Activated CD4-positive, alpha-beta T cell treated with anti-CD3 and anti-CD28 coated beads for 24 hours (primary cell): ENCODE data around the gene ELOB.
"Not testable (repeated sequence)": the region's sequence is repeated elsewhere in the genome, so short reads cannot be mapped to it uniquely, and the experiment has no call there.

Source experiments
- DNase-seq, 2 donors: peaks; one replicate each; pipeline ENCODE4 v3.0.0-alpha.2; 2020; ENCODE audit warnings: low read depth in 2 of 2

Gene ELOB

DNA sequence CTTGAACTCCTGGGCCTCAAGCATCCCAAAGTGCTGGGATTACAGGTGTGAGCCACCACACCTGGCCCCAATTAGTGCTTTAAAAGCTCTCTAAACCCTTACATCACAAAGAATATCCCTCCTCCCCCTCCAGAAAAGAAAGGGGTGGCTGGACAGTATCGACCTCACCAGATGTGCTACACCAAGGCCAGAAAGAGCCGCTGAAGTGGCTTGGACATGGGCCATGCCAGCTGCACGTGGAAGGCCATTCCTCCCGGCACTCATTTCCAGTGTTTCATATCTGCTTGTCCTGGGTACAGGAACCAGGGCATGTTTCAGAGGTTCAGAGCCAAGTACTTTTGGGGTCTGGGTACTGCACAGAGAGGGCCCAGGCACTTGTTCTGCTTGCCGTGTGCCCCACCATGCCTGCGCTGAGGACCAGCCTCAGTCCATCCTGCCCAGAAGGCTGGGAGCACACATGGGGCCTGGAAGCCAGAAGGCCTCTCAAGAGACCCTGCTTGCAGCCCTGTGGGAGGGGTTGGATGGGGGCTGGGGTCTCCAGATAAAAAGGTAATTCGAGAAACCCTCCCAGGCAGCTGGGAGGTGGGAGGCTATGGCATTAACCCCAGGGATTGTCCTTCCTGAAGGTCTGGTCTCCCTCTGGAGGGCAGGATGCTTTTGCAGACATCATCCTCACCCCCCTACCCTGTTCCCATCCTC lies 28.2 kb downstream of the ELOB start:
- no peak for DNase-seq

DNA sequence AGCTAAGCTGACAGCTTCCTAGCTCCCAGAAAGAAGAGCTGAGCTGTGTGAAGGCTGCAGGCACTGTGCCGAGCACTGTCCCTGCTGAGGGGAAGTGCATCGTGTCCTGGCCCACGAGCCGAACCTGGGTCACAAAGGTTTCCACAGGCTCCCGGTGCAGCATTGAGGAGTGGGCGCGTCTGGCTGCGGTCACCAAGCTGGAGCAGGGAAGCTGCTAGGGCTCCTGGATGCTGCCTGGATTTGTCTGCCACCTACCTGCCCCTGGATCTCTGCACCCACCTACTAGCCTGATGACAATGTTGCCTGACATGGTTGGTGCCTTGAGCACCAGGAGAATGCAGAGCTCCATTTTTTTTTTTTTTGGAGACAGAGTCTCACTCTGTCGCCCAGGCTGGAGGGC lies 31.1 kb downstream of the ELOB start:
- DNase-seq, result no peak

DNA sequence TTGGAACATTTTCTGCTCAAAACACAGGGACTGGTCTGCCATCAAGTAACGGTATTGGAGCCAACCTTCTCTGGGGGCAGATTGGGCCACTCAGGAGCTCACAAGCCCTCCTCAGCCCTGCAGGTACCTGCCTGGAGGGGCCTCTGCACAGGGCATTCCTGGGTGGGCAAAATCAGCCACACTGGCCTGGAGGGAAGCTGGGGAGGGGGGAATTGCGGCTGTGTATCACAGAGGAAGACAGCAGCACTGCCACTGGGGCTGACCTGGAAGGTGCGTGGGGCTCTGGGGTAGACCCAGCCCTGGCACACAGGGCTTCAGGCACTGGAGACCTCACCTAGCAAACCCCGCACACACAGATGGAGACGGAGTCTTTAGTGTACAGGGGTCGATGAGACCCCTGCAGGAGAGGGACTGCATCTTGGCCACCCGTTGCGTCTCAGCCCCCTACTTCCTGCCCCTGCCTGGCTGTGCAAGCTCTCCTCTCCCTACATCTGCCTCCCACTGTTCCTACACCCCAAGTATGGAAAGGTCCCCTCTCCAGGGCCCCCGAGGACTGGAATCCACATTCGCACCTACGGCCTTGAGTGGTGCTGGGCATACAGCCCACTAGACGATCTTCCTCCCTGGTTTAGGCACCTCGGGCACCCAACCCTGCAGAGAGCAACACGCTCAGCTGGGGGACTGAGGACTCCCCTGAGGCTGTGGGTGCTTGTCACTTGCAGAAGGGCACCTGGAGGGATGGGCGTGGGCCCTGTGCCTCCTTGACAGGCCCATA lies 31.8 kb downstream of the ELOB start:
- DNase-seq, result no peak

DNA sequence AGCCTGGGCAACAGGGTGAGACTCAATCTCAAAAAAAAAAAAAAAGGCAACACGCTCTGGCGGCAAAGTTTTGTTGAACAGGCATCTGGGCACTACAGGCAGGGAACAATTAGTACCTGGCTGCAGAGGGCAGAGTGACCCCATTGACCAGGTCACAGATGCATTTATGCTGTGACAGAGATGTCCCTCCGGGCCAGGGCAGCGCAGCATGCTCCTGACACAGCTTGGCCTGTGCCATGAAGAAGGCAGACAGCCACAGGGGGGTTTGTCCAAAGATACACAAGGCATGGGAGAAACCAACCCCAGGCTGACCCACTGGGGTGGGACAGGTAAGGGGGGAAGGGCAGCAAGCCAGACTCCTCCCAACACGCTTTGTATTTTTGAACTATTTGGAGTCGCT lies 32.4 kb downstream of the ELOB start:
- no peak for DNase-seq

DNA sequence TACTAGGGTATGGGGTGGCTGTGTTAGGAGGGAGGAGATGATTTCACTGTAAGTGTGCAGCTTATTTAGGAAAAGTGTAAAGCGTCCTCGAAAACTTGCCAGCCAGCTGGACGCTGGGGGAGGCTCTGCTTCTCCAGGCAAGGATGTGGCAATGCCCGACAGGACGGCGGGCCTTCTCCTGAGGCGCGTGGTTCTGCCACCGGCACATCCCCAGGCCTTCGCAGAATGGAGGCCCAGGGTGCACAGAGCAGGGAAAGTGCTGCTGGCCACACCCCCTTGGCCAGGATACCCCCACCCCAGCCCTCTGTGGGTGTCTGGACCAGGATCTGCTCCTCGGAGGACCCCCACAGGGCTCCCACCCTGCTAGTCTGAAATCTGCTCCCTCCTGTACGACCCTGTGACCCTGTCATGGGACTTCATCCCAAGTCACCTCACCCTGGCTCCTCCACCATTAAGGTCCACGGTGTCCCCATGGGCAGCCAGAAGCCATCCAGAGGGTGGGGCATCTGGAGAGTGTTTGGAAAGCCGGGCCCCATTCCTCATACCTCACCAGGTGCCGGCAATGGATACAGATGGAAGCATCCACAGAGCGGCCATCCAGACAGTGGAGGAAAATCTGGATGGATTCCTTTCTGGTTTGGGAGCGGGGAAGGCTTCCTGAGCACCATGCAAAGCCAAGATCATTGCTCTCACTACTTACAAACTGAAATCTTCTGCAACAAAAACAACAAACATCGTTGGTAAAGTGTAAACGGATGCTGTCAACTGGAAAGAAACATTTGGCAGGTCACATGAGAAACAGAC lies 33.9 kb downstream of the ELOB start:
- no peak for DNase-seq

DNA sequence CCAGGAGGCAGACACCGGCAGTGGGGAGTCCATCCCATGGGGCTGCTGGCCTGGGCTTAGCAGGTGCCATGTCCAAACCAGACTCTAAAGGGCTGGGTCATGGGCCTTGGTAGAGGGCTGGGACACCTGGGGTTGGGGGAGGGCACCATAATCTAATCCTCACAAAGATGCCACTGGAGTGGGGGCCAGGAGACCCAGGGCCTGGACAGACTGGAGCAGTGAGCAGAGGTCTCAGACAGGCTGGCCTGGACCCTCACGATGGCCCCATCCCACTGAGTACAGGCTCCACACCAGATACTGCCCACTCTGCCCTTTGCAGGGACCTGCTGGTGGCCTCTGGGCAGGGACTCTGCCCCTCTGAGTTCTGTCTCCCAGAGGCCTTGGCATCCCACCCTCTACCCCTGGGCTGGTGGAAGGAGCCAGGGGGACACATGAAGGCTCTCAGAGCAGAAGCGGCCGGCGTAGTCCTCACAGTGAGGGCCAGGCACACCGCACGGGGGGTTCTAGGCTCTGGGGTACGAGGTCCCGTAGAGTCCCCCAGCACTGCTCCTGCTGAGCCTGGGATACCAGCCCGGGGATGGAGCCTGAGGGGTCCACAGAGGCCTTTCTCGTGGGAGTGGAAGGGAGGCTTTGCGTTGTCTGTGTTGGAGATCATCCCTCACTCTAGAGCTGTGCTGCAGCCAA lies 34.6 kb downstream of the ELOB start:
- no peak for DNase-seq

DNA sequence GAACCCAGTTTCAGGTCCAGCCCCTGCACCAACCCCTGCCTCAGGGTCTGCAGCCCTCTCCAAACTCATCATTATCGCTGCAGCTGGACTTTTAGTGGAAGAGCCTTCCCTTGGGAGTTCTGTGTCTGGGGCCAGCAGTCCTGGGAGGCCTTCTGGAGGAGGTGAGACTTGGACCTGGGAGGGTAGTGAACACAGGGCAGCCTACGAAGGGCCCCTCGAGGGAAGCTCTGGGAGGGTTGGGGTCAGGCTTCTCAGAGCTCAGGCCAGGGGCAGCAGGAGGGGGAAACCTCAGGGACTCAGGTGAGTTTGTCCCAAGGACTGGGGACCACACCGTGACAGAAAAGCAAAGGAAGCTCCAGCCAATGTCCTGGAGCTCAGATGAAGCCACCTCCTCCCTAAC lies 35.9 kb downstream of the ELOB start:
- no peak for DNase-seq

DNA sequence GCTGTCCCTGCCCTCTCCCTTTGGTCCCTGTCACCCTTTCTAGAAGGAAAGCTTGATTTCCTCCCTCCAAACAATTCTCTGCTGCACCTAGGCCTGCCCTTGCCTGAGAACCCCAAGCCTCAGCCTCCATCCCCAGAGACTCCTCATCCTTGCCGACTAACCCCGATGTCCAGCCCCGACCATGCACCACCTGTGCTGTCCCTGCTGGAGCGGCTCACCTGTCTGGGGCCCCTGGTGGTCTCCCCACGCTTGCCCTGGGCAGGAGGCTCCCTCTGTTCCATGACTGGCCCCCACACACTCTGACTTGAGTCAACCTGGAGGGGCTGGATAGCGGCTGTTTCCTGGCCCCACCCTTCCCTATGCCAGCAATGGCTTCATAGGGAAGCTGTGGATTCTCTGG lies 36.6 kb downstream of the ELOB start:
- no peak for DNase-seq

DNA sequence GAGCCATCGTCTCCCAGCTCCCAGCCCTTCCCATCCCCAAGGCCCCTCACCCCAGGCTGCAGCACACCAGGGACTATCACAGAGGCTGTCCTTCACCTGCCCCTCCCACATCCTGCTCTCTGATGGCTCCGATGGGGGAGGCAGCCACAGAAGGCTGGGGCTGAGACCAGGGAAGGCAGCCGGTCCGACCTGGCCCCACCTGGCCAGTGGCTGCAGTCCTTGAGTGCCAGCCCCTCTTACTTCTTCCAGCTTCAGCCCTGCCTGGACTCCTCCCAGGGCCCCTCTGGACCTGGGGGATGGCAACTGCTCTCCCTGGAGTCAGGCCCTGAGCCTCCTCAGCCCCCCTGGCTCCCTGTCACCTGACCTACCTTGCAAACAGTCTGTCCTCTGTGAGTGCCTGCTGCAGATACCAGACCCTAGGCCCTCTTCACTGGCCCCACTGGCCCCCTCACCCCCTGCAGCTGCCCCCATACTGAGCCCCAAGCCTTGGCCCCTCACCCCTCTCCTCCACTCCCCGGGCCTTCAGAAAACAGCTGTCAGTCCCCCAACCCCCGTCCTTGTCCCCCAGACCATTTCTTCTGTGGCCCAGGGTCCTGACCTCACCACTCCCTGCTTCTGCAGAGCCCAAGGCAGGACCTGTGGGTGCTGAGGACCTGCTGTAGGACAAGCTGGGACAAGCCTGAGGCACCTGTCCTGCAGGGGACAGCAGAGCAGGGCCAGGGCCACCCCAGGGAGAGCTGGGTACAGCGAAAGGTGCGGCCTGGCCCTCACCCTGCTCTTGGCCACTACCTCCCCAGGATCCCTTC lies 37.3 kb downstream of the ELOB start:
- DNase-seq, result no peak

DNA sequence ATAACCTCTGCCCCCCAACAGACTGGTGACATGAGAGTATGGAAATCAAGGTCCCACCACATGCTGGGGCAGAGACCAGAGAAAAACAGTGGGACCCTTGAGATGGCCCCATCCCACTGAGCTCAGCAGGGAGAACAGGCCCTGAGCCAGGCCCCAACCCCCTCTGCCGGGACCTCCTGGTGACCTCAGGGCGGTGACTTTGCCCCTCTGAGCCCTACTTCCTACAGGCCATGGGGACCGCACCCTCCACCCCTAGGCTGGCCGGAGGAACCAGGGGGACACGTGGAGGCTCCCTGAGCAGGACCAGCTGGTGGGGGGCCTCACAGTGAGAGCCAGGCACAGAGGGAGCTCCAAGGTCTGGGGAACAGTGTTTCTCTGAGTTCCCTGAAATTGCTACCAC lies 38.5 kb downstream of the ELOB start:
- no peak for DNase-seq

DNA sequence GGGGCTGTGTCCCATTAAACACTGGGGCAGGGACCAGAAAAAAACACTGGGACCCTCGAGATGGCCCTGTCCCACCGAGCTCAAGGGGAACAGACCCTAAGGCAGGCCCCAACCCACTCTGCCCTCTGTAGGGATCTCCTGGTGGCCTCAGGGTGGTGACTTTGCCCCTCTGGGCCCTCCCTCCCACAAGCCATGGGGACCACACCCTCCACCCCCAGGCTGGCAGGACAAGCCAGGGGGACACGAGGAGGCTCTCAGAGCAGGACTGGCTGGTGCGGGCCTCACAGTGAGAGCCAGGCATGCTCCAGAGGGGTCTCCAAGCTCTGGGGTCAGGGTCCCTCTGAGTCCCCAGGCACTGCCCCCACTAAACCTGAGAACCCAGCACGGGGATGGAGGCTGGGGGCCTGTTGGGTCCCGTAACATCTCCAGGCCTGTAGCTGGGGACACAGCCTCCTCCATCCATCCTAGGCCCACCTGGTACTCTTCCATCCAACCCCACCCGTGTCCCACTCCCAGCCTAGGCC lies 39.1 kb downstream of the ELOB start:
- no peak for DNase-seq

DNA sequence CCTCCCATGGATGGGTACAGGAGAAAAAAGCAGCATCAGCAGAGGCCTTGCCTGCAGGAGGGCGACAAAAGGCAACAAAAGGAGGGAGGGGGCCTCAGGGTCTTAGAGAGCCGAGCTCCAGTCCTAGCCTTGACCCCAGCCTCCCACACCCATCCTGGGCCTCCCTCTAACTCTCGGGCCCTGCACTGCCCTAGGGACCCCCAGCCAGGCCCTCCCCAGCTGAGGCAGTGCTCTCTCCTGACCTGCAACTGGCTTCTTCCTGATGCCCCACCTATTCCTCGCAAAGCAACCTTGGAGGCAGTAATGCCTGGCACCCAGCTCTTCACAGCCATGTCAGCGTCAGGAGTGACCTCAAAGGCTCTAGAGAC lies 39.9 kb downstream of the ELOB start:
- no peak for DNase-seq

DNA sequence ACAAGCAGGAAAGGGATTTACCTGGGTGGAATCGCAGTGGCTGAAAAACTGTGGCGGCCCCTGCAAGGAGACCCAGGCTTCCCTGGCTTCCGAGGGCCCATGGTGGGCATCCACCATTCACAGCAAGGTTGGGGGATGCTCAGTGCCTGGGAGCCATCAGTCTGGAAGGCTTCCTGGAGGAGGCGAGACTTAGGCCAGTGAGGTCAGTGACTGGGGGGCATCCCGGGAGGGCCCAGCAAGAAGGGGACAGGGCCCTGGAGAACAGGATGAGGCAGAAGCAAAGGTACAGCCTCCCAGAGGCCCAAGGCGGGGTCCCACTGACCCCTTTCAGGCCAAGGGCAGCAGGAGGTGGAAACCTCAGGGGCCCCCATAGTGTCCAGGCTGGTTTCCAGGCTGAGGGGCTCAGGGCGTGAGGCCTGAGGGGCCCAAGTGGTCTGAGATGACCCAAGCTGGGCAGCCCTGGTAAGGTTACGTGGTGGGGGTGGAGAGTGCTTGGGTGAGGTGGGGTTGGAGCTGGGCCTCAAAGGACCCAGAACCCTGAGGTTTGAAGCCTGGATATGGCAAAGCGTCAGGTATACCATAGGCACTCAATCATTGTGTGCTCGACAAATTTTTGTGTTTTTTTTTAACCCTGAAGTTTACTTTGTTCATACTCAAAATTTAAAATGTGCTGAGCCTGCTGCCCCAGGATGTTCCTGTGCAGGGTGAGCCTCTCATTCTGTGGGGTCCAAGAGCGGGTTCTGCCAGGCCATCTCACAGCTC lies 40.4 kb downstream of the ELOB start:
- DNase-seq, result no peak

DNA sequence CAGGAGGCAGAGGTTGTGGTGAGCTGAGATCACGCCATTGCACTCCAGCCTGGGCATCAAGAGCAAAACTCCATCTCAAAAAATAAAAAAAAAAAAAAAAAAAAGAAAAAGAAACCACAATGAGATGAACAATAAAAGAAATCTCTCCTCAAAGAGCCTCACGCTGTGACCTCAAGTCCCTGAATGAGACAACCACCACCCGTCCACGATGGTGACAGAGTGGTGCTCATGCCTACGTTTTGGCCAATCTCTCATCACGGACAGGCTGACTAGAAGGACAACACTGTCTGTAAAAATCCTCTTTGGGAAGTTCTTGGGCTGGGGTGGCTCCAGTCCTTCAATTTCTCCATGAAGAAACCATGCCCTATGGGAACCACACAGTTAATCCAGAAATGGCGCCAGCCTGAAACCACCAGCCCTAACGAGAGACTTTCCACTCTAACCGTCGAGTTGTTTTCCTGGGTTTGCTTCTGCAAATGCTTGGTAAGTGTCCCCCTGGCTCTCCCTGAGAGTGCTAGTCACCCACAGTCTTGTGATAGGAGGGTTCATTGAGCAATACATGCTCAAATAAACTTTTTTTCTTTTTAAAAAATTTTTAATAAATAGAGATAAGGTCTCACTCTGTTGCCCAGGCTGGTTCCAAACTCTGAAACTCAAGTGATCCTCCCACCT lies 42.1 kb downstream of the ELOB start:
- DNase-seq, result no peak

DNA sequence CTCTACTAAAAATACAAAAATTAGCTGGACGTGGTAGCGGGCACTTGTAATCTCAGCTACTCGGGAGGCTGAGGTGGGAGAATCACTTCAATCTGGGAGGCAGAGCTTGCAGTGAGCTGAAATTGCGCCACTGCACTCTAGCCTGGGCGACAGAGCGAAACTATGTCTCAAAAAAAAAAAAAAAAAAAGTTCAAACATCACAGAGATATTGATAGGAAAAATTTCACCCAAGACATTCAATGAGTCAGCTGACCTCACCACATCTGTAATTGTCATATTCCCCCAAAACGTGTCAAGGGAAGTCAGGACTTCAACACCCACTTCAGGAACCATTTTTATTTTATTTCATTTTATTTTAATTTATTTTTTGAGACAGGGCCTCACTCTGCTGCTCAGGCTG lies 49.0 kb downstream of the ELOB start:
- no peak for DNase-seq

DNA sequence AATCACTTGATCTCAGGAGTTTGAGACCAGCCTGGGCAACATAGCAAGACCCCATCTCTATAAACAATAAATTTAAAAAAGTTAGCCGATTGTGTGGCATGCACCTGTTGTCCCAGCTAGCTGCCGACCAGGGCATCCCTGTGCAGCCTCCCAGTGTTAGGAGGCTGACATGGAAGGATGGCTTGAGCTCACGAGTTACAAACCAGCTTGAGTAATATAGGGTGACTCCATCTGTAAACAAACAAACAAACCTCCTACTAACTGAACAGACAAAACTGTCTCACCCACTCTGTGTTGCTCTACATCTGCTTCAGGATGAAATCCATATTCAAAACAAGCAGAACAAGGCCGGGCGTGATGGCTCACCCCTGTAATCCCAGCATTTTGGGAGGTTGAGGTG lies 50.2 kb downstream of the ELOB start:
- no peak for DNase-seq

DNA sequence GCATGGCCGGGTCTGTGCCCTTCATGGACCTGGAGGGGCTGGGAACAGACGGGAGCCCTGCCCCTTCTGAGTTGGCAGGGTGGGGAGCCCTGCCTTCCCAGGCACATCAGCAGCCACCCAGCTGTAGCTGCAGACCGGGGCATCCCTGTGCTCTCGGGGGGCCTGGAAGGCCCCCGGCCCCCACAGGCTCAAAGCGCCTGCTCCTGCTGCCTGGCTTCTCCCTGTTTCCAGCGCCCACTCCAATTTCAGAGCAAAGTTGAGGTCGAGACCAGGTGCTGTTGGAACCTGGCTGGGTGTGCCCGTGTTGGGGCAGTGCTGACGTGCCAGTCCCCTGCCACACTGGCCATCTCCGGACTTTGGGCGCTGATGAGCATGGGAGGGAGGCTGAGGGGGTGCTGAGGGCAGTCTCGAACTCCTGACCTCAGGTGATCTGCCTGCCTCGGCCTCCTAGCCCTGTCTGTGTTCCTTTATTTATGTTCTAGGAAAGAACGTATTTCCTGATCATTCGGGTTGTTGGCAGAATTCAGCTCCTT lies 52.2 kb downstream of the ELOB start:
- DNase-seq, result no peak

DNA sequence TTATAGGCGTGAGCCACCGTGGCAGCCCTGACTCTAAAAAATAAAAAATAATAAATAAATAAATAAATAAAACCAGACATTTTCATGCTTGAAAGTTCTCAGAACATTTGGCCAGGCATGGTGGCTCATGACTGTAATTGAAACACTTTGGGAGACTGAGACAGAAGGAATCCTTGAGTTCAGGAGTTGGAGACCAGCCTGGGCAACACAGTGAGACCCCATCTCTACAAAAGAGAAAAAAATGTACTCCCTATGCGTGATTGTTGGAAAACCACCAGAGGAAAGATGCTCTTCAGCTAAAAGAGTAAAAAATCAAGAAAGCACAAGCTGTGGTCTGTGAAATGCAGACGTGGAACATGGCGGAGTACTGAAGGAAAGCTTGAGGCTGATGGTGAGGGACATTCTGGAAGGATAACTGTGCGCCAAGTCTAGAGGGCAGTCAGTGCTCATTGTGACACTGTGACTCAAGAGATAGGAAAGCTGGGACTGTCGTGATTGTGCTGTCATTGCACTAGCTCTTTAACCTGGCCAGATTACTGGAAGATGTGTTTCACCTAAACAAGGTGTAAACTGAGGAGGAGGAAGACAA lies 52.9 kb downstream of the ELOB start:
- no peak for DNase-seq

DNA sequence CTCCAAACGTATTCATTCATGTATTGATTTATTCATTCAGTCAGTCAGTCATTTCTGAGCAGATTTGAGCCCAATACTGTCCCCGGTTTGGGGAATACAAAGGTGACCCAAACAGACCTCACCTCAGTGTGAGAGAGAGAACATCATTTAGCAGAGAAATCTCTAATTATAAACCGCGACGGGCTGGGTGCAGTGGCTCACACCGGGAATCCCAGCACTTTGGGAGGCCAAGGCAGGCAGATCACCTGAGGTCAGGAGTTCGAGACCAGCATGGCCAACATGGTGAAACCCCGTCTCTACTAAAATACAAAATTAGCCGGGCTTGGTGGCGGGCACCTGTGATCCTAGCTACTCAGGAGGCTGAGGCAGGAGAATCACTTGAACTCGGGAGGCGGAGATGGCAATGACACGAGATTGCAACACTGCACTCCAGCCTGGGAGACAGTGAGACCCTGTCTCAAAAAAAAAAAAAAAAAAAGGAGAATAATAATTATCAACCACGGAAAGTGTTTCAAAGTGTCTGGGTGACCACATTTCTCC lies 55.4 kb downstream of the ELOB start:
- not testable (repeated sequence) for DNase-seq
